GM23338 (cell line): ENCODE data around the gene MTA3. TPM values are rescaled to one million over a fixed set of nuclear protein-coding genes. Genes with fewer than 3 reads are reported as not detected.

Experiments
- ATAC-seq: fragments of 200-7000 bp; cut with Tn5 transposase; 3 replicates; pipeline ENCODE4 v1.9.1; 2020
- DNase-seq: peaks from one replicate; pipeline ENCODE4 v3.0.0-alpha.2; 2015; ENCODE audit warnings: low spot score
- H2AFZ ChIP-seq: fragments of 200-600 bp; sonication (generic); 2 replicates; pipeline ENCODE4 v1.8.0; 2016; ENCODE audit warnings: antibody characterized with exemption, mild to moderate bottlenecking, moderate library complexity
- H3F3A ChIP-seq: fragments of 200-600 bp; sonication (generic); replicated peaks from 2 replicates; pipeline ENCODE4 v1.8.0; 2017; ENCODE audit warnings: antibody characterized with exemption, mixed run types, low read depth
- H3K27ac ChIP-seq: fragments of 200-600 bp; sonication (generic); 2 replicates; pipeline ENCODE4 v1.6.1; 2016; ENCODE audit warnings: low read depth
- H3K27me3 ChIP-seq: fragments of 200-600 bp; sonication (generic); 2 replicates; pipeline ENCODE4 v1.8.0; 2016; ENCODE audit warnings: mild to moderate bottlenecking, mixed run types, moderate library complexity; ENCODE audit not compliant: insufficient read depth
- H3K36me3 ChIP-seq: fragments of 200-600 bp; sonication (generic); 2 replicates; pipeline ENCODE4 v1.8.0; 2016; ENCODE audit warnings: mild to moderate bottlenecking; ENCODE audit not compliant: insufficient read depth
- H3K4me1 ChIP-seq: fragments of 200-600 bp; sonication (generic); 2 replicates; pipeline ENCODE4 v1.8.0; 2016; ENCODE audit warnings: mild to moderate bottlenecking, moderate library complexity; ENCODE audit not compliant: insufficient read depth
- H3K4me2 ChIP-seq: fragments of 200-600 bp; sonication (generic); 2 replicates; pipeline ENCODE4 v1.7.1; 2017; ENCODE audit warnings: mixed run types
- H3K4me3 ChIP-seq: fragments of 200-600 bp; sonication (generic); 2 replicates; pipeline ENCODE4 v1.6.1; 2016; ENCODE audit warnings: mixed run types
- H3K79me2 ChIP-seq: fragments of 200-600 bp; sonication (generic); replicated peaks from 2 replicates; pipeline ENCODE4 v1.8.0; 2017; ENCODE audit warnings: mild to moderate bottlenecking; ENCODE audit not compliant: insufficient read depth
- H3K9me2 ChIP-seq: fragments of 200-600 bp; sonication (generic); 2 replicates; pipeline ENCODE4 v1.8.0; 2017; ENCODE audit not compliant: insufficient read depth
- H4K20me1 ChIP-seq: fragments of 200-600 bp; sonication (generic); replicated peaks from 2 replicates; pipeline ENCODE4 v1.8.0; 2017; ENCODE audit warnings: mild to moderate bottlenecking; ENCODE audit not compliant: insufficient read depth
- H3K27ac Mint-ChIP-seq: 2 replicates; pipeline ENCODE4 v1.8.0; 2020; ENCODE audit warnings: inconsistent platforms, mild to moderate bottlenecking, moderate library complexity, mixed read lengths
- H3K27me3 Mint-ChIP-seq: 3 replicates; pipeline ENCODE4 v1.8.0; 2022; ENCODE audit warnings: low read depth, mild to moderate bottlenecking, moderate library complexity, mixed read lengths, inconsistent platforms; ENCODE audit not compliant: insufficient read depth, poor library complexity
- H3K36me3 Mint-ChIP-seq: 3 replicates; pipeline ENCODE4 v1.8.0; 2021; ENCODE audit warnings: low read depth, mild to moderate bottlenecking, inconsistent platforms, moderate library complexity, mixed read lengths
- H3K4me1 Mint-ChIP-seq: 3 replicates; pipeline ENCODE4 v1.8.0; 2020; ENCODE audit warnings: mild to moderate bottlenecking, inconsistent platforms, mixed read lengths
- H3K4me3 Mint-ChIP-seq: 3 replicates; pipeline ENCODE4 v1.8.0; 2021; ENCODE audit warnings: moderate library complexity, mild to moderate bottlenecking, inconsistent platforms, mixed read lengths
- H3K9me3 Mint-ChIP-seq: 3 replicates; pipeline ENCODE4 v1.8.0; 2020; ENCODE audit warnings: moderate library complexity, mild to moderate bottlenecking, inconsistent platforms, mixed read lengths
- CREB1 ChIP-seq: fragments of 250-450 bp; sonication (Bioruptor Pico); IDR thresholded peaks from 2 replicates; pipeline ENCODE4 v1.5.0; 2020; ENCODE audit warnings: low read depth, mild to moderate bottlenecking, moderate library complexity
- CTCF ChIP-seq, 2 experiments: fragments of 200-600 bp in 1 of 2; sonication (generic) in 1 of 2; conservative IDR thresholded peaks; 2 replicates each; pipeline versions ENCODE4 v1.5.1 to v1.6.1; 2016 to 2017; ENCODE audit warnings: antibody characterized with exemption in 2 of 2, low read depth in 2 of 2, mild to moderate bottlenecking in 2 of 2, moderate library complexity in 1 of 2
- EZH2phosphoT487 ChIP-seq: fragments of 200-600 bp; sonication (generic); IDR thresholded peaks from one replicate; pipeline ENCODE4 v1.8.1; 2018; ENCODE audit warnings: antibody characterized with exemption; ENCODE audit not compliant: unreplicated experiment
- JUNB ChIP-seq: IDR thresholded peaks from one replicate; pipeline ENCODE4 v1.6.1; 2016; ENCODE audit warnings: antibody characterized with exemption; ENCODE audit not compliant: unreplicated experiment
- NANOG ChIP-seq: IDR thresholded peaks from 2 replicates; pipeline ENCODE4 v1.6.1; 2016; ENCODE audit warnings: antibody characterized with exemption, borderline replicate concordance
- ZNF331 ChIP-seq: fragments of 250-450 bp; sonication (Bioruptor Pico); IDR thresholded peaks from 2 replicates; pipeline ENCODE4 v1.5.0; 2020; ENCODE audit warnings: low read depth, mild to moderate bottlenecking, moderate library complexity
- polyA plus RNA-seq: library from polyadenylated mRNA; unstranded; fragments of >200 nt; fragmentation: Nextera tagmentation; extraction: Ambion mirVana; gene quantifications from 2 replicates; pipeline ENCODE4 v1.2.1, GENCODE V29; 2016
- total RNA-seq: library from RNA; depleted of rRNA; stranded (reverse); fragments of >200 nt; shearing (Covaris generic); gene quantifications from 2 replicates; pipeline ENCODE4 v1.2.3, GENCODE V29; 2014
- TF ChIP-seq, protein P1 (sequence below): fragments of 250-450 bp; sonication (Bioruptor Pico); IDR thresholded peaks from 2 replicates; pipeline ENCODE4 v1.5.0; 2020; ENCODE audit warnings: mild to moderate bottlenecking, moderate library complexity

MTA3 gene
- total and polyA plus RNA-seq, 2 experiments from 2014 or later, result 162 to 208 TPM

GRCh38 chr2:42787424-42787787 lies 219.0 kb downstream of the MTA3 start (continued):
- TF ChIP-seq, protein P1, sequence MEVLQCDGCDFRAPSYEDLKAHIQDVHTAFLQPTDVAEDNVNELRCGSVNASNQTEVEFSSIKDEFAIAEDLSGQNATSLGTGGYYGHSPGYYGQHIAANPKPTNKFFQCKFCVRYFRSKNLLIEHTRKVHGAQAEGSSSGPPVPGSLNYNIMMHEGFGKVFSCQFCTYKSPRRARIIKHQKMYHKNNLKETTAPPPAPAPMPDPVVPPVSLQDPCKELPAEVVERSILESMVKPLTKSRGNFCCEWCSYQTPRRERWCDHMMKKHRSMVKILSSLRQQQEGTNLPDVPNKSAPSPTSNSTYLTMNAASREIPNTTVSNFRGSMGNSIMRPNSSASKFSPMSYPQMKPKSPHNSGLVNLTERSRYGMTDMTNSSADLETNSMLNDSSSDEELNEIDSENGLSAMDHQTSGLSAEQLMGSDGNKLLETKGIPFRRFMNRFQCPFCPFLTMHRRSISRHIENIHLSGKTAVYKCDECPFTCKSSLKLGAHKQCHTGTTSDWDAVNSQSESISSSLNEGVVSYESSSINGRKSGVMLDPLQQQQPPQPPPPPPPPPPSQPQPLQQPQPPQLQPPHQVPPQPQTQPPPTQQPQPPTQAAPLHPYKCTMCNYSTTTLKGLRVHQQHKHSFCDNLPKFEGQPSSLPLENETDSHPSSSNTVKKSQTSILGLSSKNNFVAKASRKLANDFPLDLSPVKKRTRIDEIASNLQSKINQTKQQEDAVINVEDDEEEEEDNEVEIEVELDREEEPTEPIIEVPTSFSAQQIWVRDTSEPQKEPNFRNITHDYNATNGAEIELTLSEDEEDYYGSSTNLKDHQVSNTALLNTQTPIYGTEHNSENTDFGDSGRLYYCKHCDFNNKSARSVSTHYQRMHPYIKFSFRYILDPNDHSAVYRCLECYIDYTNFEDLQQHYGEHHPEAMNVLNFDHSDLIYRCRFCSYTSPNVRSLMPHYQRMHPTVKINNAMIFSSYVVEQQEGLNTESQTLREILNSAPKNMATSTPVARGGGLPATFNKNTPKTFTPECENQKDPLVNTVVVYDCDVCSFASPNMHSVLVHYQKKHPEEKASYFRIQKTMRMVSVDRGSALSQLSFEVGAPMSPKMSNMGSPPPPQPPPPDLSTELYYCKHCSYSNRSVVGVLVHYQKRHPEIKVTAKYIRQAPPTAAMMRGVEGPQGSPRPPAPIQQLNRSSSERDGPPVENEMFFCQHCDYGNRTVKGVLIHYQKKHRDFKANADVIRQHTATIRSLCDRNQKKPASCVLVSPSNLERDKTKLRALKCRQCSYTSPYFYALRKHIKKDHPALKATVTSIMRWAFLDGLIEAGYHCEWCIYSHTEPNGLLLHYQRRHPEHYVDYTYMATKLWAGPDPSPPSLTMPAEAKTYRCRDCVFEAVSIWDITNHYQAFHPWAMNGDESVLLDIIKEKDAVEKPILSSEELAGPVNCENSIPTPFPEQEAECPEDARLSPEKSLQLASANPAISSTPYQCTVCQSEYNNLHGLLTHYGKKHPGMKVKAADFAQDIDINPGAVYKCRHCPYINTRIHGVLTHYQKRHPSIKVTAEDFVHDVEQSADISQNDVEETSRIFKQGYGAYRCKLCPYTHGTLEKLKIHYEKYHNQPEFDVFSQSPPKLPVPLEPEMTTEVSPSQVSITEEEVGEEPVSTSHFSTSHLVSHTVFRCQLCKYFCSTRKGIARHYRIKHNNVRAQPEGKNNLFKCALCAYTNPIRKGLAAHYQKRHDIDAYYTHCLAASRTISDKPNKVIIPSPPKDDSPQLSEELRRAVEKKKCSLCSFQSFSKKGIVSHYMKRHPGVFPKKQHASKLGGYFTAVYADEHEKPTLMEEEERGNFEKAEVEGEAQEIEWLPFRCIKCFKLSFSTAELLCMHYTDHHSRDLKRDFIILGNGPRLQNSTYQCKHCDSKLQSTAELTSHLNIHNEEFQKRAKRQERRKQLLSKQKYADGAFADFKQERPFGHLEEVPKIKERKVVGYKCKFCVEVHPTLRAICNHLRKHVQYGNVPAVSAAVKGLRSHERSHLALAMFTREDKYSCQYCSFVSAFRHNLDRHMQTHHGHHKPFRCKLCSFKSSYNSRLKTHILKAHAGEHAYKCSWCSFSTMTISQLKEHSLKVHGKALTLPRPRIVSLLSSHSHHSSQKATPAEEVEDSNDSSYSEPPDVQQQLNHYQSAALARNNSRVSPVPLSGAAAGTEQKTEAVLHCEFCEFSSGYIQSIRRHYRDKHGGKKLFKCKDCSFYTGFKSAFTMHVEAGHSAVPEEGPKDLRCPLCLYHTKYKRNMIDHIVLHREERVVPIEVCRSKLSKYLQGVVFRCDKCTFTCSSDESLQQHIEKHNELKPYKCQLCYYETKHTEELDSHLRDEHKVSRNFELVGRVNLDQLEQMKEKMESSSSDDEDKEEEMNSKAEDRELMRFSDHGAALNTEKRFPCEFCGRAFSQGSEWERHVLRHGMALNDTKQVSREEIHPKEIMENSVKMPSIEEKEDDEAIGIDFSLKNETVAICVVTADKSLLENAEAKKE (CRISPR knock-in tag), result no peak

DNA sequence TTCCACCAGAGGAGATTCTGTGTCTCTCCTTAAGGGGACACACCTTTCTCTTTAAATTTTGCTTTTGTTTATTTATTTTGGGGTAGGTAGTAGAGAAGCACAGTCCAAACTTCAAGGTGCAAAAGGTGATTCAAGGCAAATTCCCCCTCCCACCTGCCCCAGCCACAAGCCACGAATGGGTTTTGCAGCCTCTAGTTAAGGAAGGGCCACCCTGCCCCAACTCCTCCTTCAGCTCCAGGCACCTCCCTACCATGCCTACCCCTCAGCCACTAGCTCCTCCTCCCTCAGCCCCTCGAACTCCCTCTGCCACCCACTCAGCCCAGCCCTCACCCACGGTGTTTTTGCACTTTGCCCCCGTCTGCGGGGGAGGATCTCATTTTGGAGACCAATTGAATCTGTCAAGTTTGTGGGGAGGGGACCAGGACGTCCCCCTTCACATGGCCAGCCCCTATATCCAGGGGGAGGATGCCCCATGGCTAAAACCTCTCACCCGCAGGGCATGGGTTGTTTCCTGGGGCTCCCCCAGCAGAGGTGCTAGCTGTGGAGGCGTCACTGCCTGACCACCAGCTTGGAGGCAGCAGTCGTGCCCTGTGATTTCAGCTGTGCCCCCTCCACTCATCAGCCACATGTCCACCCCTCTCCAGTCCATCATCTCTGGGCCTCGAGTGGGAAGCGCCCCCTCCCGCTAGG lies 219.5 kb downstream of the MTA3 start:
- H3K4me1 Mint-ChIP-seq, result peaks cover 14% of the 10 kb centered on the region
- TF ChIP-seq NANOG (no peak), CREB1 (CRISPR knock-in tag) (no peak), JUNB (no peak), CTCF (conservative IDR thresholded peaks at IDR 0.05; ENCODE audit: low read depth in 2 of 2) (no peak), EZH2phosphoT487 (no peak), ZNF331 (no peak)
- TF ChIP-seq, protein P1 (CRISPR knock-in tag), result no peak

More for the DNA sequence above, 219.5 kb downstream of the MTA3 start:
- Histone ChIP-seq H3K79me2 (no peaks in the 10 kb centered on the region), H3K4me3 (no peak overlapping the region), H4K20me1 (no peaks in the 10 kb centered on the region), H3K4me2 (no peak overlapping the region), H2AFZ (no peak overlapping the region), H3K36me3 (no peaks in the 10 kb centered on the region), H3K4me1 (peaks cover 4% of the 10 kb centered on the region; the same call in 1 of the 2 replicates), H3K27me3 (peaks cover 22% of the 10 kb centered on the region), H3F3A (peaks cover 4% of the 10 kb centered on the region; the same call in 1 of the 2 replicates), H3K27ac (no peak overlapping the region), H3K9me2 (0 out of 2 replicates have a peak, but pooled peaks cover 3% of the 10 kb centered on the region)
- Mint-ChIP-seq H3K9me3 (no peaks in the 10 kb centered on the region; the same call in 1 of the 3 replicates), H3K36me3 (peaks cover 2% of the 10 kb centered on the region; the same call in 2 of the 3 replicates), H3K27ac (no peak overlapping the region), H3K27me3 (peaks cover 22% of the 10 kb centered on the region), H3K4me3 (no peak overlapping the region)
- DNase-seq (no peak), ATAC-seq (no peak)
